Panc1 (cell line): ENCODE data around the gene TAF6. TPM values are rescaled to one million over a fixed set of nuclear protein-coding genes. Genes with fewer than 3 reads are reported as not detected.
A peak's percentile ranks its signal among the peaks of the same experiment; 100 is the strongest.

Experiments
- ATAC-seq: fragments of 200-7000 bp; cut with Tn5 transposase; 2 replicates; pipeline ENCODE4 v1.9.1; 2020; ENCODE audit warnings: mild to moderate bottlenecking, moderate library complexity
- BruUV-seq: library from RNA; stranded (reverse); fragments of 400-500 nt; replicated peaks from 2 replicates; lab custom pipeline; 2021; lab: Mats Ljungman, UMichigan
- CTCF ChIA-PET: fragments of 300-600 bp; sonication (Branson Sonifier 250); formaldehyde crosslinking; loops from one replicate; lab custom pipeline; 2022; ENCODE audit warnings: antibody characterized with exemption; lab: Charles Lee
- POLR2A ChIA-PET: fragments of 300-600 bp; sonication (Branson Sonifier 250); formaldehyde crosslinking; loops from one replicate; lab custom pipeline; 2022; ENCODE audit warnings: antibody characterized with exemption; lab: Charles Lee
- DNase-seq: peaks from one replicate; pipeline ENCODE4 v3.0.0-alpha.2; 2010; ENCODE audit warnings: low read depth, low spot score
- H3K27ac ChIP-seq: 2 replicates; pipeline ENCODE4 v1.5.1; 2011; ENCODE audit warnings: mild to moderate bottlenecking, low read length, inconsistent platforms
- H3K27me3 ChIP-seq: fragments of 200-500 bp; sonication (Bioruptor generic); 2 replicates; pipeline ENCODE4 v1.6.0; 2014; ENCODE audit warnings: low read length, inconsistent platforms; ENCODE audit not compliant: control insufficient read depth, insufficient read depth
- H3K36me3 ChIP-seq: fragments of 200-500 bp; sonication (Bioruptor generic); 2 replicates; pipeline ENCODE4 v1.5.1; 2014; ENCODE audit warnings: inconsistent platforms, mild to moderate bottlenecking, low read length, moderate library complexity; ENCODE audit not compliant: control insufficient read depth, insufficient read depth
- H3K4me1 ChIP-seq: 2 replicates; pipeline ENCODE4 v1.5.1; 2011; ENCODE audit warnings: inconsistent platforms, mild to moderate bottlenecking, low read length, moderate library complexity; ENCODE audit not compliant: control insufficient read depth, insufficient read depth
- H3K4me3 ChIP-seq, 2 experiments: 2 replicates each; pipeline ENCODE4 v1.5.1; 2011 to 2012; ENCODE audit warnings: low read depth in 2 of 2, low read length in 2 of 2, mild to moderate bottlenecking in 2 of 2, inconsistent platforms in 1 of 2, moderate library complexity in 1 of 2
- H3K9me3 ChIP-seq: fragments of 200-500 bp; sonication (Bioruptor generic); 2 replicates; pipeline ENCODE4 v1.5.1; 2014; ENCODE audit warnings: low read depth, mild to moderate bottlenecking, inconsistent platforms, low read length, moderate library complexity; ENCODE audit not compliant: control insufficient read depth, insufficient read depth
- CTCF ChIP-seq: fragments of 450-650 bp; IDR thresholded peaks from 2 replicates; pipeline ENCODE4 v1.5.1; 2017; ENCODE audit warnings: mild to moderate bottlenecking
- POLR2AphosphoS5 ChIP-seq: IDR thresholded peaks from 2 replicates; pipeline ENCODE4 v1.6.1; 2012; ENCODE audit warnings: mild to moderate bottlenecking, low read depth, low read length, moderate library complexity
- REST ChIP-seq, 2 experiments: IDR thresholded peaks; 2 replicates each; pipeline ENCODE4 v1.6.1; 2011 to 2012; ENCODE audit warnings: low read depth in 2 of 2, control low read depth in 1 of 2, low read length in 1 of 2, mild to moderate bottlenecking in 1 of 2, moderate library complexity in 1 of 2; ENCODE audit not compliant: insufficient read depth in 1 of 2
- SIN3A ChIP-seq: IDR thresholded peaks from 2 replicates; pipeline ENCODE4 v1.6.1; 2012; ENCODE audit warnings: low read depth, mild to moderate bottlenecking, low read length, moderate library complexity, borderline replicate concordance; ENCODE audit not compliant: insufficient read depth
- TCF7L2 ChIP-seq: IDR thresholded peaks from 2 replicates; pipeline ENCODE4 v1.6.1; 2011; ENCODE audit warnings: mild to moderate bottlenecking, low read depth, low read length, inconsistent platforms
- in situ Hi-C: cut with HindIII; loops from 2 replicates; pipeline ENCODE4 v1.10.0; 2016; ENCODE audit warnings: low sequenced_read_pairs, low pct_unique_long_range_greater_than_20kb
- intact Hi-C: fragments of 100-400 bp; cut with micrococcal nuclease; formaldehyde crosslinking; loops from one replicate; pipeline ENCODE4 v1.10.0; 2022; ENCODE audit not compliant: unreplicated experiment
- total RNA-seq: library from RNA; stranded (reverse); gene quantifications from one replicate; pipeline ENCODE4 v1.2.1, GENCODE V29; 2021; ENCODE audit not compliant: unreplicated experiment

Gene TAF6
- total RNA-seq, 1 experiment from 2014 or later, result 92.3 TPM

GRCh38 chr7:100160067-100160466, 40.9 kb upstream of the TAF6 start:
- no peaks in the 10 kb centered on the region for H3K27me3 ChIP-seq
- peaks cover 6% of the 10 kb centered on the region for H3K36me3 ChIP-seq
- DNase-seq (no peak), ATAC-seq (no peak)
- intact Hi-C loops, result no loop called here
- CTCF ChIA-PET, result no interaction called here
- H3K27ac ChIP-seq, result no peak overlapping the region
- BruUV-seq, result no TSS peak
- no peak for TF ChIP-seq REST (IDR thresholded peaks at IDR 0.05; ENCODE audit: insufficient read depth in 1 of 2, low read depth in 2 of 2, low read length in 1 of 2)
- no peak for TF ChIP-seq POLR2AphosphoS5
- TF ChIP-seq CTCF, result no peak
- no peak for TF ChIP-seq TCF7L2
- no peak for TF ChIP-seq SIN3A
- no peak overlapping the region for H3K4me3 ChIP-seq
- H3K9me3 ChIP-seq, result no peaks in the 10 kb centered on the region
- peaks cover 23% of the 10 kb centered on the region for H3K4me1 ChIP-seq
- in situ Hi-C loops, result no loop called here
- POLR2A ChIA-PET, result no interaction called here

- ATAC-seq (no peak), DNase-seq (no peak)
- in situ Hi-C loops (no loop called here), intact Hi-C loops (no loop called here)
- ChIA-PET POLR2A (interaction anchor here (0.7 kb wide), 1 partner anchor 82 kb away, joined by 6 read pairs; no protein-coding TSS in a partner anchor), CTCF (no interaction called here)
- Histone ChIP-seq H3K4me3 (peak overlapping the region; percentile 78 to 91), H3K4me1 (peaks cover 31% of the 10 kb centered on the region), H3K36me3 (peaks cover 6% of the 10 kb centered on the region), H3K9me3 (no peaks in the 10 kb centered on the region), H3K27ac (peak overlapping the region; percentile 81), H3K27me3 (no peaks in the 10 kb centered on the region)
- TF ChIP-seq POLR2AphosphoS5 (no peak), CTCF (no peak), SIN3A (no peak), REST (IDR thresholded peaks at IDR 0.05; ENCODE audit: insufficient read depth in 1 of 2, low read depth in 2 of 2, low read length in 1 of 2) (no peak), TCF7L2 (no peak)
- no TSS peak for BruUV-seq
Observed at GRCh38 chr7:100159099-100159623, 40.0 kb upstream of the TAF6 start.
